HL-60 (cell line): ENCODE measurements around the gene DNAL1.

Experiments
- DNase-seq, 2 experiments: peaks; one replicate each; pipeline ENCODE4 v3.0.0-alpha.2; 2010 to 2020; ENCODE audit warnings: low read depth in 1 of 2, low spot score in 1 of 2
- H3K27ac ChIP-seq: fragments of 250-450 bp; sonication (Bioruptor Pico); replicated peaks from 2 replicates; pipeline ENCODE4 v1.5.1; 2020; ENCODE audit warnings: mild to moderate bottlenecking, moderate library complexity
- H3K27me3 ChIP-seq: fragments of 250-450 bp; sonication (Bioruptor Pico); 2 replicates; pipeline ENCODE4 v1.5.1; 2021; ENCODE audit warnings: mild to moderate bottlenecking, moderate library complexity; ENCODE audit not compliant: insufficient read depth, poor library complexity, severe bottlenecking
- H3K4me3 ChIP-seq: replicated peaks from 2 replicates; pipeline ENCODE4 v1.5.1; 2011; ENCODE audit warnings: mild to moderate bottlenecking, control low read depth, low read length; ENCODE audit not compliant: insufficient read depth
- GABPA ChIP-seq: IDR thresholded peaks from 2 replicates; pipeline ENCODE4 v1.6.1; 2012; ENCODE audit warnings: low read depth
- POLR2AphosphoS5 ChIP-seq: IDR thresholded peaks from 2 replicates; pipeline ENCODE4 v1.6.1; 2012; ENCODE audit warnings: low read depth
- SPI1 ChIP-seq: IDR thresholded peaks from 2 replicates; pipeline ENCODE4 v1.6.1; 2012; ENCODE audit warnings: low read depth, mild to moderate bottlenecking, borderline replicate concordance
- TF ChIP-seq, protein P1 (sequence below): IDR thresholded peaks from 2 replicates; pipeline ENCODE4 v1.6.1; 2012; ENCODE audit warnings: low read depth; ENCODE audit not compliant: insufficient replicate concordance
- TF ChIP-seq, protein P2 (sequence below): IDR thresholded peaks from one replicate; pipeline ENCODE4 v1.5.1; 2011; ENCODE audit warnings: low read length, control low read depth, inconsistent platforms; ENCODE audit not compliant: insufficient read depth

Gene DNAL1

DNA sequence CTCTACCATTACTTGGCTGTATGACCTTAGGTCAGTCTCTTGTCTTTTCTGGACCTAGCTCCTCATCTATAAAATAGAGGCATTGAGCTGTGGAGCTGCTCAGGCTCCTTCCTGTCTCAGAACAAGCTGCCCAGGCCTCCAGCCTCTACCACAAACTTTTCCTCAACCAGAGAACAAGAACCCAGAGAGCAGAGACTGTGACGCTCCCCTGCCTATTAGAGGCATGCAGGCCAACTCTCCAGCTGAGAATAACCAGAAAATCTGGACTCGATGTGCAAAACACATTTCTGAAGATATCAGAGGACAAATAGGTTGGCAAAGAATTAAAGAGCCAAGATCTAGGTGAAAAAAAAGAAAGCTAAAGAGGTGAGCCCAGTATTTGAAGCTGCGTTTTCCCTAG, 87.2 kb downstream of the DNAL1 start:
- TF ChIP-seq POLR2AphosphoS5 (no peak), SPI1 (no peak), GABPA (no peak)
- TF ChIP-seq, protein P1, sequence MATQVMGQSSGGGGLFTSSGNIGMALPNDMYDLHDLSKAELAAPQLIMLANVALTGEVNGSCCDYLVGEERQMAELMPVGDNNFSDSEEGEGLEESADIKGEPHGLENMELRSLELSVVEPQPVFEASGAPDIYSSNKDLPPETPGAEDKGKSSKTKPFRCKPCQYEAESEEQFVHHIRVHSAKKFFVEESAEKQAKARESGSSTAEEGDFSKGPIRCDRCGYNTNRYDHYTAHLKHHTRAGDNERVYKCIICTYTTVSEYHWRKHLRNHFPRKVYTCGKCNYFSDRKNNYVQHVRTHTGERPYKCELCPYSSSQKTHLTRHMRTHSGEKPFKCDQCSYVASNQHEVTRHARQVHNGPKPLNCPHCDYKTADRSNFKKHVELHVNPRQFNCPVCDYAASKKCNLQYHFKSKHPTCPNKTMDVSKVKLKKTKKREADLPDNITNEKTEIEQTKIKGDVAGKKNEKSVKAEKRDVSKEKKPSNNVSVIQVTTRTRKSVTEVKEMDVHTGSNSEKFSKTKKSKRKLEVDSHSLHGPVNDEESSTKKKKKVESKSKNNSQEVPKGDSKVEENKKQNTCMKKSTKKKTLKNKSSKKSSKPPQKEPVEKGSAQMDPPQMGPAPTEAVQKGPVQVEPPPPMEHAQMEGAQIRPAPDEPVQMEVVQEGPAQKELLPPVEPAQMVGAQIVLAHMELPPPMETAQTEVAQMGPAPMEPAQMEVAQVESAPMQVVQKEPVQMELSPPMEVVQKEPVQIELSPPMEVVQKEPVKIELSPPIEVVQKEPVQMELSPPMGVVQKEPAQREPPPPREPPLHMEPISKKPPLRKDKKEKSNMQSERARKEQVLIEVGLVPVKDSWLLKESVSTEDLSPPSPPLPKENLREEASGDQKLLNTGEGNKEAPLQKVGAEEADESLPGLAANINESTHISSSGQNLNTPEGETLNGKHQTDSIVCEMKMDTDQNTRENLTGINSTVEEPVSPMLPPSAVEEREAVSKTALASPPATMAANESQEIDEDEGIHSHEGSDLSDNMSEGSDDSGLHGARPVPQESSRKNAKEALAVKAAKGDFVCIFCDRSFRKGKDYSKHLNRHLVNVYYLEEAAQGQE, result no peak
- TF ChIP-seq, protein P2, sequence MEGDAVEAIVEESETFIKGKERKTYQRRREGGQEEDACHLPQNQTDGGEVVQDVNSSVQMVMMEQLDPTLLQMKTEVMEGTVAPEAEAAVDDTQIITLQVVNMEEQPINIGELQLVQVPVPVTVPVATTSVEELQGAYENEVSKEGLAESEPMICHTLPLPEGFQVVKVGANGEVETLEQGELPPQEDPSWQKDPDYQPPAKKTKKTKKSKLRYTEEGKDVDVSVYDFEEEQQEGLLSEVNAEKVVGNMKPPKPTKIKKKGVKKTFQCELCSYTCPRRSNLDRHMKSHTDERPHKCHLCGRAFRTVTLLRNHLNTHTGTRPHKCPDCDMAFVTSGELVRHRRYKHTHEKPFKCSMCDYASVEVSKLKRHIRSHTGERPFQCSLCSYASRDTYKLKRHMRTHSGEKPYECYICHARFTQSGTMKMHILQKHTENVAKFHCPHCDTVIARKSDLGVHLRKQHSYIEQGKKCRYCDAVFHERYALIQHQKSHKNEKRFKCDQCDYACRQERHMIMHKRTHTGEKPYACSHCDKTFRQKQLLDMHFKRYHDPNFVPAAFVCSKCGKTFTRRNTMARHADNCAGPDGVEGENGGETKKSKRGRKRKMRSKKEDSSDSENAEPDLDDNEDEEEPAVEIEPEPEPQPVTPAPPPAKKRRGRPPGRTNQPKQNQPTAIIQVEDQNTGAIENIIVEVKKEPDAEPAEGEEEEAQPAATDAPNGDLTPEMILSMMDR, result no peak
- DNase-seq, result no peak

DNA sequence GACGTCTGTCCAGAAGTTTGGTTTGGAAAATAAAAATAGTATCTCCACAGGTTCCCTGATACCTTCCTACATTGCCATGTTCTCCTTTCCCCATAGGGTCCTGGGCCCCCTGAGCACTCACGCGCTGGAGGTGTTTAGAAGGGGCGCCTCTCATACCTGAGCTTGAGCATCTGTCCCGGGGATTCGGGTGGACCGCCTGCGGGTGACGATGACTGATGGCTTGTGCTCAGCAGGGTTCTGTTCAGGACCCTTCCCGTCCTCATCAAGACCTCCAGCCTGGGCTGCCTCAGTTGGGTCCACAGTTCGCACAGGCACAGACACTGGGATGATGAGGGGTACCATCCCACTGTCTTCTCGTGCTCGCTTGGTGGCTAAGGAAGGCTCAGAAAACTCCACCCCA, 92.1 kb downstream of the DNAL1 start:
- DNase-seq, result no peak
- Histone ChIP-seq H3K27me3 (no peaks in the 10 kb centered on the region), H3K27ac (no peak overlapping the region), H3K4me3 (no peak overlapping the region)
- TF ChIP-seq SPI1 (no peak), POLR2AphosphoS5 (no peak), GABPA (no peak)
- TF ChIP-seq, protein P2, result no peak
- TF ChIP-seq, protein P1, result no peak

More for the DNA sequence above, 87.2 kb downstream of the DNAL1 start:
- H3K27ac ChIP-seq, result no peak overlapping the region
- H3K4me3 ChIP-seq, result no peak overlapping the region
- no peaks in the 10 kb centered on the region for H3K27me3 ChIP-seq

DNA sequence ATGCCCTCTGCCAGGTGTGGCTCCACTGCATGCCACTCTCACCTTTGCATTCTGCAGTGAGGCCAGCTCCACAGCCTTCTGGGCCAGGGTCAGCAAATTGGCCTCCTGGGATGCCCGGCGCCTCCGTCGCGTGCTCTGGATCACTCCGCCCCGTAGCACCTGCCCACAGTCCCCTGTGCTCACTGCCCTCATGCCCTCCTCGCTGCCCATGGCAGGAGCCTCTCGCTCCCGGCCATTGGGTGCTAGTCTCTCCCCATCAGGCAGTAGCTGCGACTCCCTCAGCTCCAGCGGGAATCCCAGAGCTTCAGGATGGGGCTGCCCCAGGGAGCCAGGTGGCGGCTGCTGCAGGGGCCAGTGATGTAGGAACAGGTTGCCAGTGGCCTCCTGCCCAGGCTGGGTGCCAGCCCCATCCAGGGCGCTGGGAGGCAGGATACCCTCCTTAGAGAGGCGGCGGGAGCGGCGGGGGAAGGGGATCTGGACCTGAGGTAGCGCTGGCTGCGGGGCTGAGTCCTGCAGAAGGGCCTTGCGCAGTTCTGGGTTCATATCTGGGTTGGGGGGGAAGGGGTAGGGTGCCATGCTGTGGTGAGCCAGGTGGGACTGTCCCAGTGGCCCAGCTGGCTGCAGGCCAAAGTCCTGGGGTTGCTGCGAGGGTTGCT, 93.9 kb downstream of the DNAL1 start:
- DNase-seq, result no peak
- no peak overlapping the region for H3K4me3 ChIP-seq
- TF ChIP-seq SPI1 (no peak), GABPA (no peak), POLR2AphosphoS5 (no peak)
- TF ChIP-seq, protein P1, result no peak
- TF ChIP-seq, protein P2, result no peak
- H3K27me3 ChIP-seq, result no peaks in the 10 kb centered on the region
- H3K27ac ChIP-seq, result no peak overlapping the region
